CD4-positive, CD25-positive, alpha-beta regulatory T cell (primary cell): ENCODE results near the gene TMIE. TPM values are rescaled to one million over a fixed set of nuclear protein-coding genes. Genes with fewer than 3 reads are reported as not detected.
"Not testable (repeated sequence)": the region's sequence is repeated elsewhere in the genome, so short reads cannot be mapped to it uniquely, and the experiment has no call there.

Source experiments
- ATAC-seq, 2 donors: fragments of 150-1000 bp; cut with Tn5 transposase; one replicate each; pipeline ENCODE4 v1.10.0; 2021; ENCODE audit warnings: low read depth in 2 of 2, moderate number of reproducible peaks in 2 of 2, moderate library complexity in 1 of 2
- DNase-seq, 3 donors: peaks; one replicate each; pipeline versions ENCODE4 v3.0.0 to v3.0.0-alpha.2; 2012 to 2022; ENCODE audit warnings: mixed read lengths in 1 of 3
- H3K27ac ChIP-seq: one replicate; pipeline ENCODE4 v1.7.0; 2013; ENCODE audit warnings: mild to moderate bottlenecking, low read length; ENCODE audit not compliant: insufficient read depth, poor library complexity, severe bottlenecking
- H3K27me3 ChIP-seq: one replicate; pipeline ENCODE4 v1.7.0; 2013; ENCODE audit warnings: low read length; ENCODE audit not compliant: control insufficient read depth, insufficient read depth
- H3K36me3 ChIP-seq: one replicate; pipeline ENCODE4 v1.7.0; 2013; ENCODE audit warnings: mild to moderate bottlenecking, low read length, moderate library complexity; ENCODE audit not compliant: control insufficient read depth, insufficient read depth
- H3K4me1 ChIP-seq: 2 replicates; pipeline ENCODE4 v1.7.0; 2013; ENCODE audit warnings: mild to moderate bottlenecking, low read length; ENCODE audit not compliant: insufficient read depth, control insufficient read depth, poor library complexity, severe bottlenecking
- H3K4me3 ChIP-seq: one replicate; pipeline ENCODE4 v1.7.0; 2013; ENCODE audit warnings: low read depth, mild to moderate bottlenecking, low read length, moderate library complexity
- H3K9me3 ChIP-seq, 2 experiments: 1 replicate in 1 of 2; 2 replicates in 1 of 2; pipeline ENCODE4 v1.7.0; 2013; ENCODE audit warnings: low read length in 2 of 2, mild to moderate bottlenecking in 1 of 2, moderate library complexity in 1 of 2; ENCODE audit not compliant: control insufficient read depth in 2 of 2
- H3K27ac Mint-ChIP-seq, 3 donors: one replicate each; pipeline ENCODE4 v1.8.0; 2020 to 2022; ENCODE audit warnings: mild to moderate bottlenecking in 3 of 3, mixed read lengths in 3 of 3, moderate library complexity in 2 of 3
- H3K27me3 Mint-ChIP-seq: one replicate; pipeline ENCODE4 v1.8.0; 2022; ENCODE audit warnings: mild to moderate bottlenecking, mixed read lengths
- H3K36me3 Mint-ChIP-seq: one replicate; pipeline ENCODE4 v1.8.0; 2020; ENCODE audit warnings: mixed read lengths
- H3K4me1 Mint-ChIP-seq, 4 donors: one replicate each; pipeline ENCODE4 v1.8.0; 2020 to 2022; ENCODE audit warnings: mixed read lengths in 4 of 4, mild to moderate bottlenecking in 1 of 4
- H3K4me3 Mint-ChIP-seq, 4 donors: one replicate each; pipeline ENCODE4 v1.8.0; 2020 to 2022; ENCODE audit warnings: mild to moderate bottlenecking in 4 of 4, mixed read lengths in 4 of 4, moderate library complexity in 3 of 4
- H3K9me3 Mint-ChIP-seq, 7 donors: one replicate each; pipeline ENCODE4 v1.8.0; 2020 to 2022; ENCODE audit warnings: mixed read lengths in 7 of 7, mild to moderate bottlenecking in 3 of 7, moderate library complexity in 2 of 7
- polyA plus RNA-seq, 4 donors: library from polyadenylated mRNA; unstranded; fragments of 300-500 nt; fragmentation: Illumina TruSeq; gene quantifications; one replicate each; pipeline ENCODE4 v1.2.3, GENCODE V29; 2021
- total RNA-seq: library from RNA; stranded (reverse); gene quantifications from one replicate; pipeline ENCODE4 v1.2.3, GENCODE V29; 2022

TMIE gene
- total and polyA plus RNA-seq, 5 donors from 2014 or later: 0.60 to 1.9 (median 1.5) TPM

DNA sequence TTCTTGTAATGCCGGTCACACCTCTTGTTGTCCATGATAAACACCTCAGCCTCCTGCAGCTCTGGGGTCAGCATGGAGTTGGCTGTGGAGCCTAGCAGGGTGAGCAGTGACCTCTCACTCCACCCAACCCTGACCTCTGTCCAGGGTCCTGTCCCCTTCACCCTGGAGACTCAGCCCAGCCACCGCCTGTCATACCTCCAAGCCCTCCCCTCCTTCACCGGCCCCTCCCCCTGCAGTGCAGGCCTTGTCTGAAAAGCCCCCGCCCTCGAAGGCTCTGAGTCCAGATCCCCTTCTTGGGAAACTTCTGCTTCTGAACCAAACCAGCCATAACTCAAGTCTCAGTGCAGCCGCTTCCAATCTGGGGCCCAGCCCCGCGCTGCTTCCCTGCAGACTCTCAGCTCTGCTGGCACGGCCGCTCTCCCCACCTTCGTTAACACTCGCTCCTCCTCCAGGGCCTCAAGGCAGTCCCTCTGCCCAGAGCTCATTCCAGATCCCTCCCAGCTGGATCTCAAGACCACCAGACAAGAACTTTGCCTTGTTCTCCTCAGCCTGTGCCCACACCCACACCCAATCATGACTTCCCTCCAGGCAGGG is 41.9 kb downstream of the TMIE start:
- Histone ChIP-seq H3K27ac (no peak overlapping the region), H3K9me3 (no peaks in the 10 kb centered on the region), H3K36me3 (no peaks in the 10 kb centered on the region), H3K4me1 (no peaks in the 10 kb centered on the region), H3K4me3 (no peak overlapping the region), H3K27me3 (no peaks in the 10 kb centered on the region)
- Mint-ChIP-seq H3K4me3 (no peak overlapping the region), H3K36me3 (no peaks in the 10 kb centered on the region), H3K27ac (no peak overlapping the region), H3K9me3 (peaks cover 0 to 2% (median 0%) of the 10 kb centered on the region in 7 donors), H3K4me1 (no peaks in the 10 kb centered on the region), H3K27me3 (peaks cover 26% of the 10 kb centered on the region)
- ATAC-seq: no peak
- no peak for DNase-seq

DNA sequence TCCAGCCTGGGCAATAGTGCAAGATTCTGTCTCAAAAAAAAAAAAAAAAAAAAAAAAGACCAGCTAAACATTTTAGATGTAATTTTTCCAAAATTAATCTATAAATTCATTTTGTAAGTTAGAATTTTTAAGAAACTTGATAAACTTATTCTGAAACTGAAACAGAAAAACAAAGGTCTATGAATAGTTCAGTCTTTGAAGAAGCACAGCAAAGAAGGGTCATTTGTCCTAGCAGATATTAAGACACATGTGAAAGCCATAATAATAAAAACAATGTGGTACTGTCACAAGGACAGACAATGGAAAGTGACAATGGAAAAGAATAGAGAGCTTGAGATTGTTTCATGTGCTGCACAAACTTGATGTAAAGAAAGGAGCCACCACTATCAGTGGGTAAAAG is 45.5 kb downstream of the TMIE start:
- H3K27me3 ChIP-seq: no peaks in the 10 kb centered on the region
- H3K27ac Mint-ChIP-seq: no peak overlapping the region
- H3K4me3 Mint-ChIP-seq: no peak overlapping the region

DNA sequence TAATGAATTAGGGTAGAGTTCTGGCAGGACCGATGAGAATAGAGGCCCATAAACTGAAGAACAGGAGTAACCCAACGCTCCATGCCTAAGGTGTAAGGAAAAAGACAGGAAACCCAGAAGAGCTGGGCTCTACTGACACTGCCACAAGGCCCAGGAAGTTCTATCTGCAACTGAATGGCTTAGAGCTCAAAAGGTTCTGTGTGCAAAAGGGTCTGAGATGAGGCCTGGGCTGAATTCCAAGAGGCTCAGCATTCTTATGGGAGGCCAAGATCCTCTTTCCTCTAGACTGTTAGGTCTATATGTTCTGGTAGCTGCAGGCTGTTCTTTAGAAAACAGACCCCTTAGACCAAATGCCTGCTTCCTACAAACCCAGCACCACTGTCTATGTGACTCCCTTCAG is 47.0 kb downstream of the TMIE start:
- no peaks in the 10 kb centered on the region for H3K9me3 Mint-ChIP-seq
- no peak overlapping the region for H3K4me3 ChIP-seq
- no peak overlapping the region for H3K27ac ChIP-seq
- no peaks in the 10 kb centered on the region for H3K9me3 ChIP-seq
- H3K27me3 ChIP-seq: no peaks in the 10 kb centered on the region
- H3K27me3 Mint-ChIP-seq: peaks cover 11% of the 10 kb centered on the region
- DNase-seq (no peak), ATAC-seq (no peak)
- H3K4me1 Mint-ChIP-seq: peaks cover 0 to 2% (median 0%) of the 10 kb centered on the region in 4 donors
- no peaks in the 10 kb centered on the region for H3K4me1 ChIP-seq
- H3K36me3 Mint-ChIP-seq: no peaks in the 10 kb centered on the region
- H3K27ac Mint-ChIP-seq: no peak overlapping the region
- no peak overlapping the region for H3K4me3 Mint-ChIP-seq
- no peaks in the 10 kb centered on the region for H3K36me3 ChIP-seq

More for the DNA sequence above, 45.5 kb downstream of the TMIE start:
- Histone ChIP-seq H3K4me1 (no peaks in the 10 kb centered on the region), H3K4me3 (no peak overlapping the region), H3K27ac (no peak overlapping the region), H3K36me3 (no peaks in the 10 kb centered on the region), H3K9me3 (no peaks in the 10 kb centered on the region)
- DNase-seq: no peak
- no peaks in the 10 kb centered on the region for H3K36me3 Mint-ChIP-seq
- no peaks in the 10 kb centered on the region for H3K4me1 Mint-ChIP-seq
- peaks cover 11% of the 10 kb centered on the region for H3K27me3 Mint-ChIP-seq
- ATAC-seq: no peak
- H3K9me3 Mint-ChIP-seq: peaks cover 0 to 2% (median 0%) of the 10 kb centered on the region in 7 donors

- Histone ChIP-seq H3K27me3 (no peaks in the 10 kb centered on the region), H3K9me3 (no peaks in the 10 kb centered on the region), H3K4me3 (no peak overlapping the region), H3K36me3 (no peaks in the 10 kb centered on the region), H3K27ac (no peak overlapping the region), H3K4me1 (no peaks in the 10 kb centered on the region)
- Mint-ChIP-seq H3K9me3 (no peaks in the 10 kb centered on the region), H3K36me3 (no peaks in the 10 kb centered on the region), H3K27me3 (peaks cover 11% of the 10 kb centered on the region), H3K27ac (peak overlapping the region in 1 of 3 donors; percentile 61), H3K4me1 (peaks cover 0 to 5% (median 1%) of the 10 kb centered on the region in 4 donors), H3K4me3 (no peak overlapping the region)
- DNase-seq: no peak
- no peak for ATAC-seq
Observed at GRCh38 chr3:46749129-46749528, 47.9 kb downstream of the TMIE start.

DNA sequence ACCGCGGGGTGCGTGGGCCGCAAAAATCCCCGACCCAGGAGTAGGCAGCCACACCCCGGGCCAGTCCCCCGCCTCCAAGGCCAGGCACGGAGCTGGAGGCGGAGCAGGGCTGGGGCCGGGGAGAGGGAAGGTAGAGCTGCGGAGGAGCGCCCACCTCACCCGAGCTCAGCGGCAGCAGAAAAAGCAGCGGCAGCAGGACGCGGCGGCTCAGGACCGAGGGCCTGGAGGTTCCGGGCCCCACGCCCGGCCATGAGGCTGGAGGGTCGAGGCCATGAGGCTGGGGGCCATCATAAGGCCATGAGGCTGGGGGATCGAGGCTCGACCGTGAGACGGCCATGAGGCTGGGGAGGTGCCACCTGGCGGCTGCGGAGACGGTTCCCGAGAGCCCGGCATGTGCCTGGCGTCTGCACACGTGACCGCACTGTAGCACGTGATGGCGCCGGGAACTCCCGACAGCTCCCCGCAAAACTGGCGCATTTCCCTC is 49.4 kb downstream of the TMIE start:
- peaks cover 8% of the 10 kb centered on the region for H3K27me3 Mint-ChIP-seq
- ATAC-seq (no peak), DNase-seq (no peak)
- no peak overlapping the region for H3K4me3 ChIP-seq
- no peaks in the 10 kb centered on the region for H3K4me1 ChIP-seq
- no peaks in the 10 kb centered on the region for H3K9me3 ChIP-seq
- no peak overlapping the region for H3K27ac ChIP-seq
- no peaks in the 10 kb centered on the region for H3K9me3 Mint-ChIP-seq
- no peaks in the 10 kb centered on the region for H3K36me3 ChIP-seq
- H3K4me3 Mint-ChIP-seq: no peak overlapping the region
- no peaks in the 10 kb centered on the region for H3K36me3 Mint-ChIP-seq
- H3K4me1 Mint-ChIP-seq: peaks cover 0 to 5% (median 1%) of the 10 kb centered on the region in 4 donors
- no peak overlapping the region for H3K27ac Mint-ChIP-seq
- no peaks in the 10 kb centered on the region for H3K27me3 ChIP-seq

DNA sequence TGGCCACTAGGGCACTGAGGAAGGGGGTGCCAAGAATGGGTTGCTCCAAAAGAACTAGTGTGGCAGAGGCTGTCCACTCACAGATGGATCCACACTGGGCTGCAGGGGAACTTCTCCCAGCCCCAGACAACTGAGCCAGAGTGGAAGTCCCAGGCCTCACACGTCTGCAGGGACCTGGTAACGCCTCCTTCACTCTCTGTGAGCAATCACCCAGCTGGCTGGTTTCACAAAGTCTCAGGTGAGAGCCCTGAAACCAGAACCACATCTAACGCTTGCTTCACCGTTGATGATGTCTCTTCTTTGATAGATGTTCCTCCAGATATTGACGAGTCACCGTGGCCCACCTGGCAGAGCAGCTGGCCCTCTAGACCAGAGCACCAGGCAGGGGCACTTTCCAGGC is 51.9 kb downstream of the TMIE start:
- not testable (repeated sequence) for H3K27me3 ChIP-seq, H3K9me3 Mint-ChIP-seq, H3K4me3 ChIP-seq, H3K4me1 ChIP-seq, H3K4me1 Mint-ChIP-seq, H3K9me3 ChIP-seq, H3K36me3 Mint-ChIP-seq, H3K4me3 Mint-ChIP-seq, H3K27ac ChIP-seq, H3K27me3 Mint-ChIP-seq, H3K36me3 ChIP-seq
- peak in 1 of 2 donors; percentile 50 for ATAC-seq
- H3K27ac Mint-ChIP-seq: peak overlapping the region in 1 of 3 donors; percentile 46
- peak in 2 of 3 donors; percentile 4 to 25 for DNase-seq

DNA sequence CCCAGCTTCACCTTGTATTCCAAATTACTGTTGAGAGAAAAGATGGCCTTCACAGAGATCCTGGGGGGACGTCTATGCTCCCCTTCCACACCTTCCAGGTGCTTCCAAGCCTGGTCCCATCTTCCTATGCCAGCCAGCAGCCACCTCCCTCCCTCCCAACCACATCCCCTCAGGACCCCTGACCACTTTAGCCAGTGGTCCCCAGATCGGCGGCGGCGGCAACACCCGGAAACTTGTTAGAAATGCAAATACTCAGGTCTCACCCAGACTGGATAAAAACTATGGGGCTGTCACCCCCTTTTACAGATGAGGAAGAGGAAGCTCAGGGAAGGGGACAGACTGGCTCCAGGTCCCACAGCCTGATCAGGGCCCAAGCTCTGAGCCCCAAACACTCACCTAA is 54.5 kb downstream of the TMIE start:
- Mint-ChIP-seq H3K4me1 (peaks cover 0 to 5% (median 1%) of the 10 kb centered on the region in 4 donors), H3K36me3 (no peaks in the 10 kb centered on the region), H3K9me3 (peaks cover 0 to under 1% (median 0%) of the 10 kb centered on the region in 7 donors), H3K27ac (no peak overlapping the region), H3K4me3 (no peak overlapping the region), H3K27me3 (peaks cover 25% of the 10 kb centered on the region)
- H3K27ac ChIP-seq: no peak overlapping the region
- ATAC-seq: no peak
- no peaks in the 10 kb centered on the region for H3K4me1 ChIP-seq
- no peaks in the 10 kb centered on the region for H3K27me3 ChIP-seq
- no peak for DNase-seq
- no peaks in the 10 kb centered on the region for H3K36me3 ChIP-seq
- H3K9me3 ChIP-seq: no peaks in the 10 kb centered on the region
- no peak overlapping the region for H3K4me3 ChIP-seq

DNA sequence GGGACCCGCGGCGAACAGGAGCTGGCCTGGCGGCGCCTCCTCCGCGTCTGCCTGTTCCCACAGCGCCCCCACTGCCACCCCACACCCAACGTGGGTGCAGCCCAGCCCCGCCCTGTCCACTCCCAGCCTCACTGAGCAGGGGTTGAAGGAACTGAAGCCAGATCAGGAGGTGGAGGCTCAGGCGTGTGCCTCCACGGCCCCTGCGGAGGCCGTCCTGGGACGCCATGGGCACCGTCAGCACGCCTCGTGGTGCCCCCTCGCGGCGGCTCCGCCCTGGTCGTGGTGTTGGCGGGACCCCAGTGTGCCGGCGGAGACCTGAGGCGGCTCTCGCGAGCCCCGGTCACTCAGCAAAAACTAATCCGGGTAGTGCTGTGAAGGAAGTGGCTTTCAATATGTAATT is 55.5 kb downstream of the TMIE start:
- H3K4me1 ChIP-seq: no peaks in the 10 kb centered on the region
- ATAC-seq (no peak), DNase-seq (no peak)
- Mint-ChIP-seq H3K36me3 (no peaks in the 10 kb centered on the region), H3K9me3 (peaks cover 0 to 3% (median 0%) of the 10 kb centered on the region in 7 donors), H3K4me3 (no peak overlapping the region), H3K27ac (no peak overlapping the region), H3K27me3 (peaks cover 25% of the 10 kb centered on the region), H3K4me1 (peaks cover 0 to 5% (median 1%) of the 10 kb centered on the region in 4 donors)
- no peak overlapping the region for H3K4me3 ChIP-seq
- H3K36me3 ChIP-seq: no peaks in the 10 kb centered on the region
- peaks cover 0 to 2% of the 10 kb centered on the region in 2 experiments for H3K9me3 ChIP-seq
- no peaks in the 10 kb centered on the region for H3K27me3 ChIP-seq
- H3K27ac ChIP-seq: no peak overlapping the region
